ENCODE results near the gene SPI1. TPM values are rescaled to one million over a fixed set of nuclear protein-coding genes. Genes with fewer than 3 reads are reported as not detected.

SPI1 gene
- total RNA-seq, 4 donors from 2014 or later = 4.7 to 13.4 (median 9.8) TPM

GRCh38 chr11:47352556-47352955 lies 25.8 kb downstream of the SPI1 start, which contains the start of gene MYBPC3:
Gene MYBPC3, minus strand, starts transcription at chr11:47352702. Its CDS starts 55 bp downstream, at chr11:47352647.
- H3K27ac ChIP-seq = no peak within 1 kb of the TSS
- no peaks in the 10 kb centered on the region for H3K27me3 ChIP-seq
- TF ChIP-seq CTCF (IDR thresholded peaks at IDR 0.05) = no peak
- TF ChIP-seq POLR2AphosphoS5 (IDR thresholded peaks at IDR 0.05) = no peak
- TF ChIP-seq POLR2A (IDR thresholded peaks at IDR 0.05) = no peak
- TF ChIP-seq EP300 (IDR thresholded peaks at IDR 0.05) = no peak
- H3K4me1 ChIP-seq = peaks cover 14% of the 10 kb centered on the region
- no peaks in the 10 kb centered on the region for H3K36me3 ChIP-seq
- WGBS = 81% methylated on average over 5 of the region's 5 CpGs
- H3K9me3 ChIP-seq = no peaks in the 10 kb centered on the region
- H3K4me3 ChIP-seq = no peak within 1 kb of the TSS
- no peak for DNase-seq (ENCODE audit: low spot score in 2 of 2)

GRCh38 chr11:47351156-47352126 lies 26.9 kb downstream of the SPI1 start:
- Histone ChIP-seq H3K36me3 (no peaks in the 10 kb centered on the region), H3K9me3 (no peaks in the 10 kb centered on the region), H3K27ac (no peak overlapping the region), H3K27me3 (no peaks in the 10 kb centered on the region), H3K4me3 (no peak overlapping the region), H3K4me1 (peaks cover 14% of the 10 kb centered on the region)
- WGBS = 83% methylated on average over 29 of the region's 29 CpGs
- TF ChIP-seq POLR2A (IDR thresholded peaks at IDR 0.05) = no peak
- no peak for TF ChIP-seq POLR2AphosphoS5 (IDR thresholded peaks at IDR 0.05)
- no peak for DNase-seq (ENCODE audit: low spot score in 2 of 2)

GRCh38 chr11:47350315-47350714 lies 28.0 kb downstream of the SPI1 start:
- Histone ChIP-seq H3K27me3 (no peaks in the 10 kb centered on the region), H3K36me3 (no peaks in the 10 kb centered on the region), H3K27ac (no peak overlapping the region), H3K9me3 (no peaks in the 10 kb centered on the region), H3K4me3 (no peak overlapping the region), H3K4me1 (peaks cover 10% of the 10 kb centered on the region)
- 88% methylated on average over 5 of the region's 9 CpGs for WGBS
- TF ChIP-seq POLR2A (IDR thresholded peaks at IDR 0.05) (no peak), POLR2AphosphoS5 (IDR thresholded peaks at IDR 0.05) (no peak), CTCF (IDR thresholded peaks at IDR 0.05) (no peak), EP300 (IDR thresholded peaks at IDR 0.05) (no peak)
- no peak for DNase-seq (ENCODE audit: low spot score in 2 of 2)

GRCh38 chr11:47349521-47350095 lies 28.7 kb downstream of the SPI1 start:
- TF ChIP-seq CTCF (IDR thresholded peaks at IDR 0.05) = no peak
- no peak for TF ChIP-seq POLR2AphosphoS5 (IDR thresholded peaks at IDR 0.05)
- no peaks in the 10 kb centered on the region for H3K27me3 ChIP-seq
- H3K4me3 ChIP-seq = no peak overlapping the region
- DNase-seq (ENCODE audit: low spot score in 2 of 2) = no peak
- peaks cover 3% of the 10 kb centered on the region for H3K4me1 ChIP-seq
- H3K27ac ChIP-seq = no peak overlapping the region
- no peaks in the 10 kb centered on the region for H3K36me3 ChIP-seq
- 80% methylated on average over 6 of the region's 23 CpGs for WGBS
- H3K9me3 ChIP-seq = no peaks in the 10 kb centered on the region

GRCh38 chr11:47348859-47349258 lies 29.5 kb downstream of the SPI1 start:
- no peak overlapping the region for H3K27ac ChIP-seq
- WGBS = 75% methylated on average over 5 of the region's 8 CpGs
- H3K27me3 ChIP-seq = no peaks in the 10 kb centered on the region

More at GRCh38 chr11:47348859-47349258, 29.5 kb downstream of the SPI1 start:
- no peaks in the 10 kb centered on the region for H3K4me1 ChIP-seq
- no peaks in the 10 kb centered on the region for H3K9me3 ChIP-seq
- no peak for TF ChIP-seq CTCF (IDR thresholded peaks at IDR 0.05)
- TF ChIP-seq EP300 (IDR thresholded peaks at IDR 0.05) = no peak
- no peak for TF ChIP-seq POLR2AphosphoS5 (IDR thresholded peaks at IDR 0.05)
- no peak for TF ChIP-seq POLR2A (IDR thresholded peaks at IDR 0.05)
- no peaks in the 10 kb centered on the region for H3K36me3 ChIP-seq
- H3K4me3 ChIP-seq = no peak overlapping the region
- DNase-seq (ENCODE audit: low spot score in 2 of 2) = no peak
